ENCODE results near the gene RBMS3. TPM values are rescaled to one million over a fixed set of nuclear protein-coding genes. Genes with fewer than 3 reads are reported as not detected.

The RBMS3 gene
- total and polyA plus RNA-seq, 4 donors, result 29.1 to 86.7 (median 58.1) TPM

GRCh38 chr3:30003741-30004140, 722.9 kb downstream of the RBMS3 start:
- DNase-seq (ENCODE audit: low read depth in 4 of 6, low spot score in 6 of 6), result no peak
- Histone ChIP-seq H3K4me1 (ENCODE audit: control insufficient read depth, insufficient read depth, low read length) (no peaks in the 10 kb centered on the region), H3K9me3 (ENCODE audit: control insufficient read depth, insufficient read depth, low read length) (no peaks in the 10 kb centered on the region), H3K4me3 (ENCODE audit: low read depth, low read length) (no peak overlapping the region), H3K36me3 (ENCODE audit: control insufficient read depth, insufficient read depth, low read length) (no peaks in the 10 kb centered on the region), H3K27ac (ENCODE audit: low read depth, low read length) (no peak overlapping the region), H3K27me3 (ENCODE audit: control insufficient read depth, insufficient read depth, low read length) (no peaks in the 10 kb centered on the region)
- 40% methylated on average over 1 of the region's 1 CpG for WGBS (ENCODE audit: insufficient coverage)

DNA sequence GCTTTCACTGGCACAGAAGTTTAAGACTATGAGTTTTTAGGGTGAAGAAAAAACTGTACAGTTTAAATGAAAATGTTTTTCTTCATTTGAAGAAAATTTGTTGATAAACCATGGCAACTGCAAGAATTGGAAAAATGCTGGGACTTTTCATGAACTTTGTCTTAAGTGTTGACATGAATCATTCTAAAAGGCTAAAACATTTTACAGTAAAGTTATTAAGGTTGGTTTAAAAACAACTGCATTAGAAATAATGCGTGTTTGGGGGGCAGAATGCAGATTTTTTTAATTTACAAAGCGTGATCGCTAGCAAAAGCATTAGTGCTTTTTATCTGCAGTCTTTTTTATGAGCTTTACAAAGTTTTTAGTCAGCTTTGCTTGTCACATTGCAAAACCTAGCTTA, 723.6 kb downstream of the RBMS3 start:
- 85% methylated on average over 3 of the region's 3 CpGs for WGBS (ENCODE audit: insufficient coverage)
- Histone ChIP-seq H3K9me3 (ENCODE audit: control insufficient read depth, insufficient read depth, low read length) (no peaks in the 10 kb centered on the region), H3K27me3 (ENCODE audit: control insufficient read depth, insufficient read depth, low read length) (no peaks in the 10 kb centered on the region), H3K4me3 (ENCODE audit: low read depth, low read length) (no peak overlapping the region), H3K27ac (ENCODE audit: low read depth, low read length) (no peak overlapping the region), H3K36me3 (ENCODE audit: control insufficient read depth, insufficient read depth, low read length) (no peaks in the 10 kb centered on the region), H3K4me1 (ENCODE audit: control insufficient read depth, insufficient read depth, low read length) (no peaks in the 10 kb centered on the region)
- DNase-seq (ENCODE audit: low read depth in 4 of 6, low spot score in 6 of 6), result no peak

DNA sequence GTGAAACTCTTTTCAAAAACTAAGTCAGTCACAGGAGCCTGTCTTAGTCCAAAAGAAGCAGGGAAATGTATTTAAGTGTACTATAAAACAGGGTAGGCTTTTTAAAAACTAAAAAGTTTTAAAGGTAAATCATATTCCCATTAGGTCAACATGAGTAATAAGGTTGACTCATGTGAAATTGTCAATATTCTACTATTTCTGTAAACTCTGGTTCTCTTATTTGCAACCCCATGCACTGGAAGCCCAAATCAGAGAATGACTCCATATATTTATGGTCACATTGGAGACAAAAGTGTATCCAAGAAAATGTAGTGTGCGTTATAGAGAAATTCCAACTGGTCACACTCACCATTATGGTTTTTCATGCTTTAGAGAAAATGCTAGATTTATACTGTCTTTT, 725.2 kb downstream of the RBMS3 start:
- no peaks in the 10 kb centered on the region for H3K9me3 ChIP-seq (ENCODE audit: control insufficient read depth, insufficient read depth, low read length)

DNA sequence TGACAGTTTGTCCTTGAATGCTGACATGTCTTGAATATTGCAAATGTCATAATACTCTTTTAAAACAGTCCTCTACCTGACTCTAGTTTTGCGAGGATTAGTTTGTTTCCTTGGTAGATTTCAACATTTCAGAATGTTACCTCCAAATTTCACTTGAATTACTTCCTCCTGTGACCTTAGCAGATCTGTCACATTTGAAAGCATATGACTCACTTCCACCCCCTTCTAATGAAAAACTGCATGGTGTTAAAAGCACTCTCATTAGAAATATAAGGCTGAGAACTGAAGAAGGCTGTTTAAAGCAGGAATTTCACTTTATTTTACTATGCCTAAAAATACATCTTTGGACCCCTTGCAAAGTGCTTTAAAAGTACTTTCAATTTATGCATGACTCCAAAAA, 726.8 kb downstream of the RBMS3 start:
- H3K4me3 ChIP-seq (ENCODE audit: low read depth, low read length), result no peak overlapping the region
- WGBS (ENCODE audit: insufficient coverage), result no CpG with 5 or more reads among the region's 1 CpG

More for the DNA sequence above, 725.2 kb downstream of the RBMS3 start:
- Histone ChIP-seq H3K36me3 (ENCODE audit: control insufficient read depth, insufficient read depth, low read length) (no peaks in the 10 kb centered on the region), H3K27me3 (ENCODE audit: control insufficient read depth, insufficient read depth, low read length) (no peaks in the 10 kb centered on the region), H3K4me1 (ENCODE audit: control insufficient read depth, insufficient read depth, low read length) (no peaks in the 10 kb centered on the region), H3K27ac (ENCODE audit: low read depth, low read length) (no peak overlapping the region), H3K4me3 (ENCODE audit: low read depth, low read length) (no peak overlapping the region)
- DNase-seq (ENCODE audit: low read depth in 4 of 6, low spot score in 6 of 6), result no peak
- no CpG with 5 or more reads among the region's 1 CpG for WGBS (ENCODE audit: insufficient coverage)

GRCh38 chr3:30011237-30011803, 730.4 kb downstream of the RBMS3 start:
- Histone ChIP-seq H3K36me3 (ENCODE audit: control insufficient read depth, insufficient read depth, low read length) (no peaks in the 10 kb centered on the region), H3K27ac (ENCODE audit: low read depth, low read length) (no peak overlapping the region), H3K9me3 (ENCODE audit: control insufficient read depth, insufficient read depth, low read length) (no peaks in the 10 kb centered on the region), H3K4me1 (ENCODE audit: control insufficient read depth, insufficient read depth, low read length) (no peaks in the 10 kb centered on the region), H3K27me3 (ENCODE audit: control insufficient read depth, insufficient read depth, low read length) (no peaks in the 10 kb centered on the region), H3K4me3 (ENCODE audit: low read depth, low read length) (no peak overlapping the region)
- 100% methylated on average over 1 of the region's 4 CpGs for WGBS (ENCODE audit: insufficient coverage)
- DNase-seq (ENCODE audit: low read depth in 4 of 6, low spot score in 6 of 6), result no peak

More for the DNA sequence above, 726.8 kb downstream of the RBMS3 start:
- DNase-seq (ENCODE audit: low read depth in 4 of 6, low spot score in 6 of 6), result no peak
- no peaks in the 10 kb centered on the region for H3K9me3 ChIP-seq (ENCODE audit: control insufficient read depth, insufficient read depth, low read length)
- no peaks in the 10 kb centered on the region for H3K27me3 ChIP-seq (ENCODE audit: control insufficient read depth, insufficient read depth, low read length)
- H3K27ac ChIP-seq (ENCODE audit: low read depth, low read length), result no peak overlapping the region
- H3K4me1 ChIP-seq (ENCODE audit: control insufficient read depth, insufficient read depth, low read length), result no peaks in the 10 kb centered on the region
- no peaks in the 10 kb centered on the region for H3K36me3 ChIP-seq (ENCODE audit: control insufficient read depth, insufficient read depth, low read length)

- Histone ChIP-seq H3K4me1 (ENCODE audit: control insufficient read depth, insufficient read depth, low read length) (no peaks in the 10 kb centered on the region), H3K4me3 (ENCODE audit: low read depth, low read length) (no peak overlapping the region), H3K36me3 (ENCODE audit: control insufficient read depth, insufficient read depth, low read length) (no peaks in the 10 kb centered on the region), H3K27ac (ENCODE audit: low read depth, low read length) (no peak overlapping the region), H3K27me3 (ENCODE audit: control insufficient read depth, insufficient read depth, low read length) (no peaks in the 10 kb centered on the region), H3K9me3 (ENCODE audit: control insufficient read depth, insufficient read depth, low read length) (no peaks in the 10 kb centered on the region)
- peak in 5 of 6 donors; percentile 21 to 78 (median 39) for DNase-seq (ENCODE audit: low read depth in 4 of 6, low spot score in 6 of 6)
- no CpG with 5 or more reads among the region's 2 CpGs for whole genome bisulfite sequencing (ENCODE audit: insufficient coverage)
These were observed 732.2 kb downstream of the RBMS3 start for GRCh38 chr3:30012941-30013543.

- H3K27me3 ChIP-seq (ENCODE audit: control insufficient read depth, insufficient read depth, low read length), result no peaks in the 10 kb centered on the region
- no peaks in the 10 kb centered on the region for H3K36me3 ChIP-seq (ENCODE audit: control insufficient read depth, insufficient read depth, low read length)
- no peaks in the 10 kb centered on the region for H3K9me3 ChIP-seq (ENCODE audit: control insufficient read depth, insufficient read depth, low read length)
- DNase-seq (ENCODE audit: low read depth in 4 of 6, low spot score in 6 of 6), result no peak
- 92% methylated on average over 2 of the region's 2 CpGs for WGBS (ENCODE audit: insufficient coverage)
- H3K27ac ChIP-seq (ENCODE audit: low read depth, low read length), result no peak overlapping the region
- H3K4me1 ChIP-seq (ENCODE audit: control insufficient read depth, insufficient read depth, low read length), result no peaks in the 10 kb centered on the region
- no peak overlapping the region for H3K4me3 ChIP-seq (ENCODE audit: low read depth, low read length)
These were observed 737.0 kb downstream of the RBMS3 start for GRCh38 chr3:30017901-30018300.

DNA sequence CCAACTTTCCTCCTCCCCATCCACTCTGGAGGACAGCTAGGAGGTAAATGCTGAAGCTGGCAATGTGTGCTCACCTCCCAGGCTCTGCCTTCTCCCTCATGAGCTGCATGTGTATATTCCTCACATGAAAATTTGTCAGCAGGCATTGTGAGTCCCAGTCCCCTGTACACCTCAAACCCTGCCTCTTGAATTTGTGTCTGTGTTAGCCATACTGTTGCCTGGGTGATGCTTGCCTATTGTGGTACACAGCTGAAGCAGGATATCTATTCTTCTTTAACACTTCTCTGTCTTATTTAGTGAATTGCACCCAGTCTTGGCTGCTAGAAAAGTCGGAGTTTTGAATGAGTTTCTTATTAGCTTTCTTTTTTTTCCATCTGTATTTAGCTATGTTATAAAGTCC, 739.5 kb downstream of the RBMS3 start:
- H3K27me3 ChIP-seq (ENCODE audit: control insufficient read depth, insufficient read depth, low read length), result no peaks in the 10 kb centered on the region
- no peaks in the 10 kb centered on the region for H3K36me3 ChIP-seq (ENCODE audit: control insufficient read depth, insufficient read depth, low read length)
- WGBS (ENCODE audit: insufficient coverage), result no CpG with 5 or more reads among the region's 1 CpG
- H3K4me3 ChIP-seq (ENCODE audit: low read depth, low read length), result no peak overlapping the region
- no peaks in the 10 kb centered on the region for H3K4me1 ChIP-seq (ENCODE audit: control insufficient read depth, insufficient read depth, low read length)
- no peak overlapping the region for H3K27ac ChIP-seq (ENCODE audit: low read depth, low read length)
- H3K9me3 ChIP-seq (ENCODE audit: control insufficient read depth, insufficient read depth, low read length), result no peaks in the 10 kb centered on the region
- DNase-seq (ENCODE audit: low read depth in 4 of 6, low spot score in 6 of 6), result peak in 3 of 6 donors; percentile 15 to 41 (median 23)

DNA sequence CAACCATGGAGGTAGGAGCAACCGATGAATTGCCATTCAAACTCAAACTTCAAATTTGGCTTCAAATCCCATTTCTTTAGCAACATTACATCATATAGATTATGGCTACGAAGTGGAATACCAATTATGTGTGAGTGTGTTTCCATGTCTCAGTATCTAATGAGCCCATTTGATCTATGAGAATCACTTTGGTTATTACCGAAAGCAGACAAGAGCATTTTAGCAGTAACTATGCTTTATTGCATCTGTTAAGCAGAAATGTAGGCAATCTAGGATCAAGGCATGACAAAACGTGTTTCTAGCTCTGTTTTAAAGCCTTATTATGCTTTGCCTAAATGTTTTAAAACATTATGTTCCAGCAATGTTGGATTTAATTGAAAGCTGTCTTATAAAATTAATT, 743.6 kb downstream of the RBMS3 start:
- 86% methylated on average over 1 of the region's 4 CpGs for WGBS (ENCODE audit: insufficient coverage)
- DNase-seq (ENCODE audit: low read depth in 4 of 6, low spot score in 6 of 6), result peak in 1 of 6 donors; percentile 75
- Histone ChIP-seq H3K9me3 (ENCODE audit: control insufficient read depth, insufficient read depth, low read length) (no peaks in the 10 kb centered on the region), H3K27ac (ENCODE audit: low read depth, low read length) (no peak overlapping the region), H3K36me3 (ENCODE audit: control insufficient read depth, insufficient read depth, low read length) (no peaks in the 10 kb centered on the region), H3K27me3 (ENCODE audit: control insufficient read depth, insufficient read depth, low read length) (no peaks in the 10 kb centered on the region), H3K4me3 (ENCODE audit: low read depth, low read length) (no peak overlapping the region), H3K4me1 (ENCODE audit: control insufficient read depth, insufficient read depth, low read length) (no peaks in the 10 kb centered on the region)

DNA sequence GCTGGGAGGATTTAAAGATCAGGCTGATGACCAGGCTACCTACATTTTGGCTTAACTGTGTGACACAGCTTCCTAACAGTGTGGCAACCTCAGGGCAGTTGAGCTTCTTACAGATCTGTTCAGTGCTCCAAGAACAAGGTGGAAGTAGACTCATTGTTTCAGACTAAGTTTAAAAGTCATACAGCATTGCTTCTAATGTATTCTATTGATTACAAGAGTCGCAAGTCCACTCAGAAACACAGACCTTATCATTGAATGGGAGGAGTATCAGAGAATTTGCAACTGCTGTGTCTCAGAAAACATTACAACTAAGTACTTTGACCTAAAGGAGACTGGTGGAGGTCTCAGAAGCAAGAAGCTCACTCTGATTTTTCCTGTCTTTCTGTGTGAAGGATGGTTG, 746.0 kb downstream of the RBMS3 start:
- Histone ChIP-seq H3K27me3 (ENCODE audit: control insufficient read depth, insufficient read depth, low read length) (no peaks in the 10 kb centered on the region), H3K9me3 (ENCODE audit: control insufficient read depth, insufficient read depth, low read length) (no peaks in the 10 kb centered on the region), H3K4me1 (ENCODE audit: control insufficient read depth, insufficient read depth, low read length) (no peaks in the 10 kb centered on the region), H3K27ac (ENCODE audit: low read depth, low read length) (no peak overlapping the region), H3K36me3 (ENCODE audit: control insufficient read depth, insufficient read depth, low read length) (no peaks in the 10 kb centered on the region), H3K4me3 (ENCODE audit: low read depth, low read length) (no peak overlapping the region)
- DNase-seq (ENCODE audit: low read depth in 4 of 6, low spot score in 6 of 6), result no peak
- WGBS (ENCODE audit: insufficient coverage), result no CpG with 5 or more reads among the region's 1 CpG

Measured in spinal cord (tissue), 10 donors.